Measurements from ENCODE around the gene SLC17A1. TPM values are rescaled to one million over a fixed set of nuclear protein-coding genes. Genes with fewer than 3 reads are reported as not detected.

The SLC17A1 gene, protein sequence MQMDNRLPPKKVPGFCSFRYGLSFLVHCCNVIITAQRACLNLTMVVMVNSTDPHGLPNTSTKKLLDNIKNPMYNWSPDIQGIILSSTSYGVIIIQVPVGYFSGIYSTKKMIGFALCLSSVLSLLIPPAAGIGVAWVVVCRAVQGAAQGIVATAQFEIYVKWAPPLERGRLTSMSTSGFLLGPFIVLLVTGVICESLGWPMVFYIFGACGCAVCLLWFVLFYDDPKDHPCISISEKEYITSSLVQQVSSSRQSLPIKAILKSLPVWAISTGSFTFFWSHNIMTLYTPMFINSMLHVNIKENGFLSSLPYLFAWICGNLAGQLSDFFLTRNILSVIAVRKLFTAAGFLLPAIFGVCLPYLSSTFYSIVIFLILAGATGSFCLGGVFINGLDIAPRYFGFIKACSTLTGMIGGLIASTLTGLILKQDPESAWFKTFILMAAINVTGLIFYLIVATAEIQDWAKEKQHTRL
- total RNA-seq, result not detected

DNA sequence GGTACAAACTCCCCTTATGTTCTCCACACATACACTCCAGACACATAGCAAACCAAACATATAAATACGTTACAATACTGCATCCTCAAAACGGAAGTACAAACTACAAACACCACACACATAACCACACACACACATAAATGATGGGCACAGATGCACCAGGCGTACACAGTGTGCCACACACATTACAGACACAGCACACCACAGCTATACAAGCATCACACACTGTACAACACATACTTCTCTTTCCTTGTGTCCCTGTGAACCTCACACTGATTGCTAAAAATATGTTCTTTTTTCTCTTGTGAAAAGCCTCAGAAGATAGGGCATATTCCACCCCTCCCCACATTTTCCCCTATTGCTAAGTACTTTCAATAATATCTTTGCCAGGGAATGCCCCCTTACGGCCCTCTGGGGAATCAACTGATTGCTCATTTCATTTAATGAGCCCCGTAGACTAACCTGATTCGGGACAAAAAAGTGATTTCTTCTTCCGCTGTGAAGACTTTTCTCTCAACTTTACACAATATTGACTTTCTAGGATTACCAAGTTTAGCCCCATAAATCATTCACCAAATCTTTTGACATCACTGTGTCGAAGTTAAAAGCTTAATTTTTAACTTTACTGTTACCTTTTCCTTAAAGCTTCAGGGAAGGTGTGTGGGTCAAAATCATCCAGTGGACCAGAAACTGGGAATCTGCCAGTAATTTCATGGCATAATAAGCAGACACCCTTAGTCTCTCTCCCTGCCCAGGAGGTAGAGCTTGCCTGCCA, at the start of gene SLC17A1:
SLC17A1 (minus strand) TSS at position 521 of the 775 bp plus-strand sequence. CDS start 1,495 bp downstream, outside the sequence.
- Histone ChIP-seq H3K4me3 (no peak within 1 kb of the TSS), H3K9me3 (no peaks in the 10 kb centered on the region), H3K4me1 (no peaks in the 10 kb centered on the region), H3K27me3 (no peaks in the 10 kb centered on the region), H3K36me3 (no peaks in the 10 kb centered on the region), H3K27ac (no peak within 1 kb of the TSS)
- intact Hi-C loops (cut with DNase I; ENCODE audit: low total_unique reads), result no loop called here
- no peak for TF ChIP-seq POLR2AphosphoS5 (IDR thresholded peaks at IDR 0.05)
- TF ChIP-seq POLR2A (IDR thresholded peaks at IDR 0.05), result no peak
- TF ChIP-seq CTCF (IDR thresholded peaks at IDR 0.05), result no peak
- DNase-seq (ENCODE audit: low spot score in 2 of 2), result no peak

GRCh38 chr6:25880601-25881000, 48.7 kb upstream of the SLC17A1 start:
- Histone ChIP-seq H3K36me3 (no peaks in the 10 kb centered on the region), H3K27me3 (no peaks in the 10 kb centered on the region), H3K27ac (no peak overlapping the region), H3K9me3 (no peaks in the 10 kb centered on the region), H3K4me1 (no peaks in the 10 kb centered on the region), H3K4me3 (no peak overlapping the region)
- intact Hi-C loops (cut with DNase I; ENCODE audit: low total_unique reads), result loop anchor here (2.0 kb wide), 1 partner anchor 16 kb away; no protein-coding TSS in a partner anchor
- DNase-seq (ENCODE audit: low spot score in 2 of 2), result no peak
- TF ChIP-seq POLR2AphosphoS5 (IDR thresholded peaks at IDR 0.05), result no peak
- TF ChIP-seq CTCF (IDR thresholded peaks at IDR 0.05), result no peak
- no peak for TF ChIP-seq POLR2A (IDR thresholded peaks at IDR 0.05)

DNA sequence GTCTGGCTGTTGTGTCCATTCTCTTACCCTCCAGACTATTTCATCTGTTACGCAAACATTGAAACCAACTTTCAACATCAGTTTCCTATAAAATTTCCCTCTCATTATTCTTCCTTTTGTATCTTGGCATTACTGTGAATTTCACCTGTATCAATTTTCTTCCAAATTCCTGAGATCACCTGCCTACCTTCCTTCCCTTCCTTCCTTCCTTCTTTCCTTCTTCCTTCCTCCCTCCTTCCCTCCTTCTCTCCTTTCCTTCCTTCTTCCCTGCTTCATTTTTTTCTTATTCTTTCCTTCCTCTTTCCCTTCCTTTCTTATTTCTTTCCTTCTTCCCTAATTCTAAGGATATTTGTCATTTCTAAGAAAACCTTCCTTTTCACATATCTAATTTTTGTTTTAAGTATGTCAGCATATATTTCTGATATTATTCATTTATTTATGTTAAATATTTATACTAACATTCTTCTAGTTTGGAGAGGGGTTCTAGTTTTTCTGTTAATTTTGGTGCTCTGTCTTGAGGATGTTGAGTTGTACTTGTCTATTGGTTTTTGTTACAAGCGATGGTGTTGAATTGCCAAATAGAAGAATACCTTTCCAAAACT, 47.0 kb upstream of the SLC17A1 start:
- no peak overlapping the region for H3K4me3 ChIP-seq
- H3K27ac ChIP-seq, result no peak overlapping the region
- no peaks in the 10 kb centered on the region for H3K9me3 ChIP-seq
- no peaks in the 10 kb centered on the region for H3K4me1 ChIP-seq
- no peaks in the 10 kb centered on the region for H3K36me3 ChIP-seq
- intact Hi-C loops (cut with DNase I; ENCODE audit: low total_unique reads), result no loop called here
- no peak for DNase-seq (ENCODE audit: low spot score in 2 of 2)
- H3K27me3 ChIP-seq, result no peaks in the 10 kb centered on the region
- no peak for TF ChIP-seq CTCF (IDR thresholded peaks at IDR 0.05)
- no peak for TF ChIP-seq POLR2AphosphoS5 (IDR thresholded peaks at IDR 0.05)
- TF ChIP-seq POLR2A (IDR thresholded peaks at IDR 0.05), result no peak

DNA sequence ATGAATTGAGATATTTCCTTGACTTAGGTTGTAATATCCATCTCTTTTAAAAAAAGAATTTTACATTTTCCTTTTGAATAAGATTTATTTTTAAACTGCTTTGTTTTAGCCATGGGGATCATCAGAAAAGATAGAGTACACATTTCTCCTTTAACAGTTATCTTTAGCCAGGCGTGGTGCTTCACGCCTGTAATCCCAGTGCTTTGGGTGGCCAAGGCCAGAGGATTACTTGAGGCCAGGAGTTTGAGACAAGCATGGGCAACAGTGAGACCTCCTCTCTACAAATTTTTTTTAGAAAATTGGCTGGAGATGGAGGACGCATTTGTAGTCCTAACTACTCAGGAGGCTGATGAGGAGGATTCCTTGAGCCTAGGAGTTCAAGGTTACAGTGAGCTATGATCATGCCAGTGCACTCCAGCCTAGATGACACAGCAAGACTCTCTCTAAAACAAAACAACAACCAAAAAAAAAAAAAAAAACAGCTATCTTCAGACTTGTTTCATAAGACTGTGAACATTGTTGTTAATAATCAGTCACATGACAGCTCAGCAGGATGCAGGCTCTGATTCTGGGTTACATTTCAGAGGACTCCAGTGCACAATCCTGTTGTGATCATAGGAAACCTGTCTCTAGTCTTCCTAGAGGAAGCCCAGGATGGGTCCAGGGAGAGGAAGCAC, 44.2 kb upstream of the SLC17A1 start:
- TF ChIP-seq POLR2A (IDR thresholded peaks at IDR 0.05) (no peak), POLR2AphosphoS5 (IDR thresholded peaks at IDR 0.05) (no peak), CTCF (IDR thresholded peaks at IDR 0.05) (no peak)
- Histone ChIP-seq H3K27ac (no peak overlapping the region), H3K27me3 (no peaks in the 10 kb centered on the region), H3K9me3 (no peaks in the 10 kb centered on the region), H3K36me3 (no peaks in the 10 kb centered on the region), H3K4me3 (no peak overlapping the region), H3K4me1 (no peaks in the 10 kb centered on the region)
- no peak for DNase-seq (ENCODE audit: low spot score in 2 of 2)
- intact Hi-C loops (cut with DNase I; ENCODE audit: low total_unique reads), result no loop called here
